ENCODE data around the gene CATSPERE. TPM values are rescaled to one million over a fixed set of nuclear protein-coding genes. Genes with fewer than 3 reads are reported as not detected.

Gene CATSPERE
- total and polyA plus RNA-seq, 2 of the 8 experiments (the other 6 are each of a cell fraction or from before 2014, with no cell fraction given), result 0.05 to 0.45 TPM

GRCh38 chr1:244412176-244412575, 48.9 kb upstream of the CATSPERE start:
- no peaks in the 10 kb centered on the region for H3K79me1 ChIP-seq (ENCODE audit: low read depth, low read length)
- no peak overlapping the region for H2AFZ ChIP-seq (ENCODE audit: low read length)
- ChIA-PET POLR2A (ENCODE audit: partially characterized antibody) (interaction anchor here (0.7 to 1.1 kb wide), 2 partner anchors 18 to 53 kb away, joined by 3 read pairs; no protein-coding TSS in a partner anchor), CTCF (ENCODE audit: partially characterized antibody) (no interaction called here)
- TF ChIP-seq CTBP2 (IDR thresholded peaks at IDR 0.05; ENCODE audit: borderline replicate concordance, insufficient read depth, insufficient read length, low read length) (no peak), GABPA (IDR thresholded peaks at IDR 0.05; ENCODE audit: borderline replicate concordance, insufficient read depth, low read length) (no peak), HDAC2 (IDR thresholded peaks at IDR 0.05; ENCODE audit: borderline replicate concordance in 1 of 2, low read depth in 2 of 2, low read length in 2 of 2) (no peak), CHD1 (IDR thresholded peaks at IDR 0.05; ENCODE audit: low read depth, low read length) (no peak), NRF1 (IDR thresholded peaks at IDR 0.05; ENCODE audit: low read depth, low read length) (no peak), SUZ12 (IDR thresholded peaks at IDR 0.05; ENCODE audit: low read length) (no peak)
- no peak overlapping the region for H3K56ac ChIP-seq (replicated peaks; ENCODE audit: insufficient read length, low read depth, low read length)
- H2AK5ac ChIP-seq (ENCODE audit: low read depth, low read length), result no peak overlapping the region
- DNase-seq (ENCODE audit: low read depth in 1 of 2, low spot score in 2 of 2) (no peak), FAIRE-seq (no peak)
- H2BK12ac ChIP-seq (ENCODE audit: low read depth, low read length), result no peak overlapping the region
- no peak overlapping the region for H3K4ac ChIP-seq (replicated peaks; ENCODE audit: insufficient read length, low read depth, low read length)
- no peak overlapping the region for H2BK5ac ChIP-seq (ENCODE audit: low read depth, low read length)
- no peak overlapping the region for H3K4me2 ChIP-seq (ENCODE audit: insufficient read depth in 1 of 2, low read depth in 2 of 2, low read length in 2 of 2)
- H4K20me1 ChIP-seq (replicated peaks in 1 of 2; ENCODE audit: control insufficient read depth in 1 of 2, insufficient read depth in 2 of 2, low read length in 2 of 2), result peaks cover 0 to 2% of the 10 kb centered on the region in 2 experiments
- no peak overlapping the region for H4K91ac ChIP-seq (replicated peaks; ENCODE audit: insufficient read length, low read length)
- no peak overlapping the region for H2BK120ac ChIP-seq (replicated peaks; ENCODE audit: low read depth, low read length)
- H3K36me3 ChIP-seq (ENCODE audit: control insufficient read depth in 2 of 4, insufficient read depth in 4 of 4, low read length in 3 of 4), result peaks cover 10 to 83% (median 40%) of the 10 kb centered on the region in 4 experiments; a peak in 7 of 8 replicates
- H4K5ac ChIP-seq (ENCODE audit: insufficient read length, low read depth, low read length), result no peak overlapping the region
- no peaks in the 10 kb centered on the region for H3K79me2 ChIP-seq (ENCODE audit: control insufficient read depth in 1 of 2, insufficient read depth in 2 of 2, low read length in 2 of 2)
- 93% methylated on average over 5 of the region's 5 CpGs; no CpG with 5 or more reads in 1 of the 2 experiments for WGBS, 2 experiments (ENCODE audit: extremely low coverage in 1 of 2, insufficient coverage in 1 of 2, insufficient read length in 1 of 2, insufficient replicate concordance in 2 of 2, low coverage in 1 of 2, low lambda C conversion rate in 2 of 2, missing lambda C conversion rate in 1 of 2)
- no peak overlapping the region for H3K14ac ChIP-seq (ENCODE audit: insufficient read length)
- no peaks in the 10 kb centered on the region for H3K23me2 ChIP-seq (ENCODE audit: low read depth, low read length)
- H4K8ac ChIP-seq (ENCODE audit: extremely low read depth, insufficient read depth, low read length), result no peak overlapping the region
- peaks cover 0 to 3% (median 0%) of the 10 kb centered on the region in 4 experiments; a peak in 2 of 7 replicates for H3K4me1 ChIP-seq (replicated peaks in 1 of 4; ENCODE audit: control insufficient read depth in 3 of 4, insufficient read depth in 4 of 4, low read length in 3 of 4)
- no peak overlapping the region for H3K9ac ChIP-seq (replicated peaks in 1 of 4; ENCODE audit: extremely low read depth in 1 of 4, low read depth in 3 of 4, low read length in 3 of 4)
- H3K23ac ChIP-seq (ENCODE audit: insufficient read length), result no peak overlapping the region
- no peak overlapping the region for H3K18ac ChIP-seq (ENCODE audit: extremely low read depth, low read length)
- H2BK20ac ChIP-seq (ENCODE audit: low read length), result no peak overlapping the region
- H3K4me3 ChIP-seq (ENCODE audit: extremely low read depth in 1 of 4, insufficient read depth in 2 of 4, low read depth in 3 of 4, low read length in 4 of 4), result no peak overlapping the region
- no peak overlapping the region for H2BK15ac ChIP-seq (ENCODE audit: low read length)
- no peak overlapping the region for H3K27ac ChIP-seq (ENCODE audit: low read depth, low read length)
- peaks cover 0 to 1% (median 0%) of the 10 kb centered on the region in 4 experiments; a peak in 1 of 7 replicates for H3K27me3 ChIP-seq (replicated peaks in 1 of 4; ENCODE audit: control insufficient read depth in 3 of 4, extremely low read depth in 1 of 4, insufficient read depth in 3 of 4, low read length in 3 of 4)
- no peaks in the 10 kb centered on the region for H3K9me3 ChIP-seq (ENCODE audit: insufficient read depth in 2 of 2, low read depth in 1 of 2, low read length in 1 of 2)
